H9 (cell line): ENCODE results near the gene BACE2. TPM values are rescaled to one million over a fixed set of nuclear protein-coding genes. Genes with fewer than 3 reads are reported as not detected.

Source experiments
- DNase-seq: peaks from one replicate; pipeline ENCODE4 v3.0.0-alpha.2; 2017
- H2AFZ ChIP-seq: one replicate; pipeline ENCODE4 v1.6.1; 2013; ENCODE audit warnings: mild to moderate bottlenecking, low read length, control low read depth, moderate library complexity
- H2AK5ac ChIP-seq: 2 replicates; pipeline ENCODE4 v1.6.1; 2013; ENCODE audit warnings: low read length, control low read depth, mixed read lengths; ENCODE audit not compliant: insufficient read length
- H2BK120ac ChIP-seq: one replicate; pipeline ENCODE4 v1.6.1; 2013; ENCODE audit warnings: low read depth, mild to moderate bottlenecking, low read length, control low read depth, inconsistent platforms; ENCODE audit not compliant: poor library complexity, severe bottlenecking
- H2BK12ac ChIP-seq: 2 replicates; pipeline ENCODE4 v1.6.1; 2013; ENCODE audit warnings: low read length, control low read depth, mixed read lengths, low read depth; ENCODE audit not compliant: insufficient read length
- H2BK15ac ChIP-seq: 2 replicates; pipeline ENCODE4 v1.6.1; 2013; ENCODE audit warnings: low read depth, low read length, control low read depth
- H2BK20ac ChIP-seq: one replicate; pipeline ENCODE4 v1.6.1; 2013; ENCODE audit warnings: low read depth, mild to moderate bottlenecking, low read length, control low read depth, inconsistent platforms; ENCODE audit not compliant: poor library complexity, severe bottlenecking
- H2BK5ac ChIP-seq: 2 replicates; pipeline ENCODE4 v1.6.1; 2013; ENCODE audit warnings: low read length, control low read depth, mixed read lengths; ENCODE audit not compliant: insufficient read length
- H3K14ac ChIP-seq: 2 replicates; pipeline ENCODE4 v1.6.1; 2013; ENCODE audit warnings: low read length, control low read depth; ENCODE audit not compliant: insufficient read depth
- H3K18ac ChIP-seq: 2 replicates; pipeline ENCODE4 v1.6.1; 2013; ENCODE audit warnings: low read depth, mild to moderate bottlenecking, mixed read lengths, low read length, control low read depth; ENCODE audit not compliant: insufficient read length
- H3K23ac ChIP-seq: 2 replicates; pipeline ENCODE4 v1.6.1; 2013; ENCODE audit warnings: low read length, control low read depth, mixed read lengths, low read depth; ENCODE audit not compliant: insufficient read length
- H3K23me2 ChIP-seq: 2 replicates; pipeline ENCODE4 v1.6.1; 2013; ENCODE audit warnings: low read depth, mild to moderate bottlenecking, mixed read lengths, low read length, control low read depth; ENCODE audit not compliant: insufficient read length, poor library complexity, severe bottlenecking
- H3K27ac ChIP-seq: 2 replicates; pipeline ENCODE4 v1.5.1; 2013; ENCODE audit warnings: low read length, control low read depth, mixed read lengths, low read depth; ENCODE audit not compliant: insufficient read length
- H3K27me3 ChIP-seq: 2 replicates; pipeline ENCODE4 v1.6.1; 2013; ENCODE audit warnings: low read length, control low read depth, inconsistent platforms; ENCODE audit not compliant: insufficient read depth
- H3K4ac ChIP-seq: 2 replicates; pipeline ENCODE4 v1.6.1; 2013; ENCODE audit warnings: low read depth, mild to moderate bottlenecking, control low read depth, inconsistent platforms, low read length, moderate library complexity
- H3K4me1 ChIP-seq: 2 replicates; pipeline ENCODE4 v1.6.1; 2013; ENCODE audit warnings: low read length, control low read depth, inconsistent platforms; ENCODE audit not compliant: insufficient read depth
- H3K4me2 ChIP-seq: 2 replicates; pipeline ENCODE4 v1.6.1; 2013; ENCODE audit warnings: low read length, control low read depth, mixed read lengths; ENCODE audit not compliant: insufficient read length, insufficient read depth
- H3K56ac ChIP-seq: 2 replicates; pipeline ENCODE4 v1.6.1; 2013; ENCODE audit warnings: low read depth, mild to moderate bottlenecking, mixed read lengths, low read length, control low read depth; ENCODE audit not compliant: insufficient read length
- H3K79me1 ChIP-seq: 2 replicates; pipeline ENCODE4 v1.6.1; 2013; ENCODE audit warnings: low read depth, mild to moderate bottlenecking, moderate library complexity, low read length, control low read depth, inconsistent platforms; ENCODE audit not compliant: insufficient read depth, poor library complexity, severe bottlenecking
- H3K79me2 ChIP-seq: 2 replicates; pipeline ENCODE4 v1.6.1; 2013; ENCODE audit warnings: low read length, control low read depth, inconsistent platforms; ENCODE audit not compliant: insufficient read depth
- H3K9ac ChIP-seq: 2 replicates; pipeline ENCODE4 v1.6.1; 2013; ENCODE audit warnings: low read length, control low read depth, mixed read lengths; ENCODE audit not compliant: insufficient read length; ENCODE audit errors: extremely low read depth
- H3K9me3 ChIP-seq: one replicate; pipeline ENCODE4 v1.6.1; 2013; ENCODE audit warnings: low read depth, low read length, inconsistent platforms; ENCODE audit not compliant: control insufficient read depth
- H3T11ph ChIP-seq: one replicate; pipeline ENCODE4 v1.6.1; 2013; ENCODE audit warnings: mild to moderate bottlenecking, low read length, control low read depth, inconsistent platforms
- H4K20me1 ChIP-seq: one replicate; pipeline ENCODE4 v1.6.1; 2013; ENCODE audit not compliant: control insufficient read depth, insufficient read length, insufficient read depth
- H4K5ac ChIP-seq: 2 replicates; pipeline ENCODE4 v1.6.1; 2013; ENCODE audit warnings: low read depth, mild to moderate bottlenecking, mixed read lengths, low read length, control low read depth; ENCODE audit not compliant: insufficient read length
- H4K8ac ChIP-seq: replicated peaks from 2 replicates; pipeline ENCODE4 v1.6.1; 2013; ENCODE audit warnings: low read length, control low read depth, mixed read lengths, low read depth; ENCODE audit not compliant: insufficient read length
- H4K91ac ChIP-seq: 2 replicates; pipeline ENCODE4 v1.6.1; 2013; ENCODE audit warnings: low read depth, mild to moderate bottlenecking, moderate library complexity, mixed read lengths, low read length, control low read depth; ENCODE audit not compliant: insufficient read length
- H3K27ac Mint-ChIP-seq, 3 experiments: 2 replicates in 2 of 3; 3 replicates in 1 of 3; pipeline ENCODE4 v1.8.0; 2020 to 2021; ENCODE audit warnings: mixed read lengths in 3 of 3, mild to moderate bottlenecking in 1 of 3, moderate library complexity in 1 of 3
- H3K27me3 Mint-ChIP-seq: 2 replicates; pipeline ENCODE4 v1.8.0; 2021; ENCODE audit warnings: low read depth, mild to moderate bottlenecking, moderate library complexity, mixed read lengths
- H3K36me3 Mint-ChIP-seq, 3 experiments: 2 replicates in 2 of 3; 3 replicates in 1 of 3; pipeline ENCODE4 v1.8.0; 2020 to 2021; ENCODE audit warnings: low read depth in 3 of 3, mixed read lengths in 3 of 3; ENCODE audit not compliant: insufficient read depth in 1 of 3
- H3K4me1 Mint-ChIP-seq, 2 experiments: 2 replicates each; pipeline ENCODE4 v1.8.0; 2020; ENCODE audit warnings: mixed read lengths in 2 of 2
- H3K4me3 Mint-ChIP-seq, 2 experiments: 2 replicates in 1 of 2; 3 replicates in 1 of 2; pipeline ENCODE4 v1.8.0; 2020 to 2021; ENCODE audit warnings: mild to moderate bottlenecking in 2 of 2, mixed read lengths in 2 of 2, moderate library complexity in 1 of 2
- H3K9me3 Mint-ChIP-seq, 2 experiments: 2 replicates in 1 of 2; 3 replicates in 1 of 2; pipeline ENCODE4 v1.8.0; 2020; ENCODE audit warnings: mild to moderate bottlenecking in 2 of 2, mixed read lengths in 2 of 2, moderate library complexity in 1 of 2
- WGBS: extraction: QIAGEN DNeasy Blood & Tissue Kit; methylation state at CpG from one replicate; pipeline ENCODE4 v1.1.7; 2013; ENCODE audit warnings: missing lambda C conversion rate, low lambda C conversion rate, mixed read lengths; ENCODE audit not compliant: insufficient read length; ENCODE audit errors: extremely low coverage; 5-methylcytosine and 5-hydroxymethylcytosine counted together
- total RNA-seq: library from RNA; stranded (reverse); gene quantifications from 2 replicates; pipeline ENCODE4 v1.2.1, GENCODE V29; 2021
- TF ChIP-seq, protein P1 (sequence below): fragments of 200-600 bp; sonication (generic); conservative IDR thresholded peaks from 3 replicates; pipeline ENCODE4 v1.8.0; 2021; ENCODE audit warnings: antibody characterized with exemption, mild to moderate bottlenecking

BACE2 gene
- total RNA-seq, 1 experiment from 2014 or later = 8.0 TPM

DNA sequence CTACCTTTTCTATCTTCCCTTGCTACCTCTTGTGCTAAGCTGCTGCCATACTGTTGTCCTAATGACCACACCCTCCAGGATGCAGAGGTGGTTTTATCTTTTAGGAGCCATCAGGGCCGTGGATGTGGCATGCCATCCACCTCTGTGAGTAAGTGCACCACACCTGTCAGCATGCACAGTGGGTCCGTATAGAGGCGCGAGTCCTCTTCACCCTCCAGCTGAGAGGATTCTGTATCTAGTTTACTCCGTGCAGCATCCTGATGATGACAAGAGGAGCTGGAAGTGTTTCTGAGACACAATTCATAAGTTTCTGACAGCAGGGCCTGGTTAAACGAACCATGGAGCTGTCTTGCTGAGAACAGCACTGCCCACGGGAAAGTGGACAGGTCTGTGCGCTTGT lies 159.8 kb downstream of the BACE2 start:
- no peak overlapping the region for H2BK5ac ChIP-seq
- H3K27me3 Mint-ChIP-seq = no peaks in the 10 kb centered on the region; the same call in 1 of the 2 replicates
- no peak overlapping the region for H3K56ac ChIP-seq
- H3K4me2 ChIP-seq = no peak overlapping the region
- H2BK12ac ChIP-seq = no peak overlapping the region
- peaks cover 2 to 8% (median 4%) of the 10 kb centered on the region in 3 experiments; a peak in 5 of 7 replicates for H3K36me3 Mint-ChIP-seq
- H3K9me3 Mint-ChIP-seq = peaks cover 5 to 9% of the 10 kb centered on the region in 2 experiments; a peak in 4 of 5 replicates
- TF ChIP-seq, protein P1, sequence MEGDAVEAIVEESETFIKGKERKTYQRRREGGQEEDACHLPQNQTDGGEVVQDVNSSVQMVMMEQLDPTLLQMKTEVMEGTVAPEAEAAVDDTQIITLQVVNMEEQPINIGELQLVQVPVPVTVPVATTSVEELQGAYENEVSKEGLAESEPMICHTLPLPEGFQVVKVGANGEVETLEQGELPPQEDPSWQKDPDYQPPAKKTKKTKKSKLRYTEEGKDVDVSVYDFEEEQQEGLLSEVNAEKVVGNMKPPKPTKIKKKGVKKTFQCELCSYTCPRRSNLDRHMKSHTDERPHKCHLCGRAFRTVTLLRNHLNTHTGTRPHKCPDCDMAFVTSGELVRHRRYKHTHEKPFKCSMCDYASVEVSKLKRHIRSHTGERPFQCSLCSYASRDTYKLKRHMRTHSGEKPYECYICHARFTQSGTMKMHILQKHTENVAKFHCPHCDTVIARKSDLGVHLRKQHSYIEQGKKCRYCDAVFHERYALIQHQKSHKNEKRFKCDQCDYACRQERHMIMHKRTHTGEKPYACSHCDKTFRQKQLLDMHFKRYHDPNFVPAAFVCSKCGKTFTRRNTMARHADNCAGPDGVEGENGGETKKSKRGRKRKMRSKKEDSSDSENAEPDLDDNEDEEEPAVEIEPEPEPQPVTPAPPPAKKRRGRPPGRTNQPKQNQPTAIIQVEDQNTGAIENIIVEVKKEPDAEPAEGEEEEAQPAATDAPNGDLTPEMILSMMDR = no peak
- no peak overlapping the region for H2BK120ac ChIP-seq
- H3T11ph ChIP-seq = no peak overlapping the region
- H4K20me1 ChIP-seq = no peaks in the 10 kb centered on the region
- peaks cover 3% of the 10 kb centered on the region; the same call in 1 of the 2 replicates for H3K4me1 ChIP-seq
- no peak for DNase-seq
- H3K27ac ChIP-seq = no peak overlapping the region
- H3K79me2 ChIP-seq = no peaks in the 10 kb centered on the region
- no peaks in the 10 kb centered on the region for H3K9me3 ChIP-seq
- no peaks in the 10 kb centered on the region for H3K79me1 ChIP-seq
- H3K27me3 ChIP-seq = no peaks in the 10 kb centered on the region
- no peak overlapping the region for H2AK5ac ChIP-seq
- H4K91ac ChIP-seq = no peak overlapping the region
- no CpG with 5 or more reads among the region's 8 CpGs for WGBS
- H3K14ac ChIP-seq = no peak overlapping the region
- H2AFZ ChIP-seq = no peak overlapping the region
- no peak overlapping the region for H3K4me3 Mint-ChIP-seq
- no peak overlapping the region for H4K5ac ChIP-seq
- no peak overlapping the region for H3K4ac ChIP-seq
- H3K27ac Mint-ChIP-seq = no peak overlapping the region; a peak in 1 of 7 replicates
- H2BK15ac ChIP-seq = no peak overlapping the region
- H3K9ac ChIP-seq = no peak overlapping the region
- peaks cover 8 to 10% of the 10 kb centered on the region in 2 experiments; a peak in 2 of 4 replicates for H3K4me1 Mint-ChIP-seq
- no peak overlapping the region for H3K23ac ChIP-seq
- H3K18ac ChIP-seq = no peak overlapping the region
- H4K8ac ChIP-seq = no peak overlapping the region
- no peaks in the 10 kb centered on the region for H3K23me2 ChIP-seq
- no peak overlapping the region for H2BK20ac ChIP-seq
